ENCODE data around the gene REPS2. TPM values are rescaled to one million over a fixed set of nuclear protein-coding genes. Genes with fewer than 3 reads are reported as not detected.
A peak's percentile ranks its signal among the peaks of the same experiment; 100 is the strongest.

REPS2 gene
- total RNA-seq, 1 experiment from 2014 or later, result 4.5 TPM

DNA sequence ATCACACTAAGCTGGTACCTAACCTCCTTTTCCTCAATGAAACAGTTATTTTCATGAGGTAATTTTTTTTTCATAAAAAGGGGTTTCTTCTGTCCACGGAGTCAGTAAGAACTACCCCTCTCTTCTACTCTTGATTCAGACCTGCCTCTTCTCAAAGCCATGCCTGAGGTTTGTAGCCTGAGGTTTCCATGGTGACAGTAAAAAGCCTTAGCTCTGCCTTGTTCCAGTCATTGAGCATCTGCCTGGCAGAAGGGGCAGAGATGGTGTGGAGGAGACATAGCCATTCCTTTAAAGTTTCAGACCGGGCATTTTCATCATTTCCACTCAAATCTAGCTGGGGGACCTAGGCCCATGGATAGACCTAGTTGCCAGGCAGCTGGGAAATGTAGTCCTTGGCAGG is 135.5 kb downstream of the REPS2 start:
- no peak for ATAC-seq
- Histone ChIP-seq H3K27me3 (ENCODE audit: control insufficient read depth, insufficient read depth, low read length) (no peaks in the 10 kb centered on the region), H3K4me3 (ENCODE audit: low read depth in 2 of 2, low read length in 2 of 2) (no peak overlapping the region), H3K27ac (ENCODE audit: low read length) (no peak overlapping the region), H3K36me3 (ENCODE audit: control insufficient read depth, insufficient read depth, low read length) (no peaks in the 10 kb centered on the region), H3K9me3 (ENCODE audit: control insufficient read depth, insufficient read depth, low read depth, low read length) (no peaks in the 10 kb centered on the region), H3K4me1 (ENCODE audit: control insufficient read depth, insufficient read depth, low read length) (no peaks in the 10 kb centered on the region)
- BruUV-seq (replicated peaks), result no TSS peak
- CTCF ChIA-PET, result interaction anchor here (0.5 kb wide), 1 partner anchor 253 kb away, joined by 3 read pairs; no protein-coding TSS in a partner anchor
- no peak for DNase-seq (ENCODE audit: low read depth, low spot score)
- TF ChIP-seq CTCF (IDR thresholded peaks at IDR 0.05) (no peak), TCF7L2 (IDR thresholded peaks at IDR 0.05; ENCODE audit: low read depth, low read length) (no peak), SIN3A (IDR thresholded peaks at IDR 0.05; ENCODE audit: borderline replicate concordance, insufficient read depth, low read depth, low read length) (no peak), POLR2AphosphoS5 (IDR thresholded peaks at IDR 0.05; ENCODE audit: low read depth, low read length) (no peak)
- TF ChIP-seq, protein P1, sequence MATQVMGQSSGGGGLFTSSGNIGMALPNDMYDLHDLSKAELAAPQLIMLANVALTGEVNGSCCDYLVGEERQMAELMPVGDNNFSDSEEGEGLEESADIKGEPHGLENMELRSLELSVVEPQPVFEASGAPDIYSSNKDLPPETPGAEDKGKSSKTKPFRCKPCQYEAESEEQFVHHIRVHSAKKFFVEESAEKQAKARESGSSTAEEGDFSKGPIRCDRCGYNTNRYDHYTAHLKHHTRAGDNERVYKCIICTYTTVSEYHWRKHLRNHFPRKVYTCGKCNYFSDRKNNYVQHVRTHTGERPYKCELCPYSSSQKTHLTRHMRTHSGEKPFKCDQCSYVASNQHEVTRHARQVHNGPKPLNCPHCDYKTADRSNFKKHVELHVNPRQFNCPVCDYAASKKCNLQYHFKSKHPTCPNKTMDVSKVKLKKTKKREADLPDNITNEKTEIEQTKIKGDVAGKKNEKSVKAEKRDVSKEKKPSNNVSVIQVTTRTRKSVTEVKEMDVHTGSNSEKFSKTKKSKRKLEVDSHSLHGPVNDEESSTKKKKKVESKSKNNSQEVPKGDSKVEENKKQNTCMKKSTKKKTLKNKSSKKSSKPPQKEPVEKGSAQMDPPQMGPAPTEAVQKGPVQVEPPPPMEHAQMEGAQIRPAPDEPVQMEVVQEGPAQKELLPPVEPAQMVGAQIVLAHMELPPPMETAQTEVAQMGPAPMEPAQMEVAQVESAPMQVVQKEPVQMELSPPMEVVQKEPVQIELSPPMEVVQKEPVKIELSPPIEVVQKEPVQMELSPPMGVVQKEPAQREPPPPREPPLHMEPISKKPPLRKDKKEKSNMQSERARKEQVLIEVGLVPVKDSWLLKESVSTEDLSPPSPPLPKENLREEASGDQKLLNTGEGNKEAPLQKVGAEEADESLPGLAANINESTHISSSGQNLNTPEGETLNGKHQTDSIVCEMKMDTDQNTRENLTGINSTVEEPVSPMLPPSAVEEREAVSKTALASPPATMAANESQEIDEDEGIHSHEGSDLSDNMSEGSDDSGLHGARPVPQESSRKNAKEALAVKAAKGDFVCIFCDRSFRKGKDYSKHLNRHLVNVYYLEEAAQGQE (IDR thresholded peaks at IDR 0.05; ENCODE audit: insufficient read depth in 1 of 2, low read depth in 2 of 2, low read length in 1 of 2), result no peak
- in situ Hi-C loops (cut with HindIII; ENCODE audit: low pct_unique_long_range_greater_than_20kb, low sequenced_read_pairs) (no loop called here), intact Hi-C loops (cut with micrococcal nuclease; ENCODE audit: unreplicated experiment) (no loop called here)
- POLR2A ChIA-PET, result no interaction called here

DNA sequence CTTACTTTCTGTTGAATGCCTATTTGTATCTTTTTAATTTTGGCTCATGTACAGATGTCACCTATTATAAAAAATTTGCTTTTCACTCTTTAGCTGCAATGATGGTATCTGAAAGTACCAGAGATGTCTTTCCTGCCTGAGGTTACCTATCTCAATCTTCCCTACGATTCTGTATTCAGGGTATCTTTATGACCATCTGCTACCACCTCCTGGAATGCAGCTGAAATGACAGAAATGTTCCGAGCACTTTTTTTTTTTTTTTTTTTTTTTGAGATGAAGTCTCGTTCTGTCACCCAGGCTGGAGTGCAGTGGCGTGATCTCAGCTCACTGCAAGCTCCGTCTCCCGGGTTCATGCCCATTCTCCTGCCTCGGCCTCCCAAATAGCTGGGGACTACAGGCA is 136.4 kb downstream of the REPS2 start:
- ChIA-PET POLR2A (no interaction called here), CTCF (interaction anchor here (0.6 kb wide), 1 partner anchor 192 kb away, joined by 5 read pairs; no protein-coding TSS in a partner anchor)
- H3K4me3 ChIP-seq (ENCODE audit: low read depth in 2 of 2, low read length in 2 of 2), result no peak overlapping the region
- H3K4me1 ChIP-seq (ENCODE audit: control insufficient read depth, insufficient read depth, low read length), result no peaks in the 10 kb centered on the region
- no TSS peak for BruUV-seq (replicated peaks)
- no peaks in the 10 kb centered on the region for H3K9me3 ChIP-seq (ENCODE audit: control insufficient read depth, insufficient read depth, low read depth, low read length)
- ATAC-seq (no peak), DNase-seq (ENCODE audit: low read depth, low spot score) (no peak)
- intact Hi-C loops (cut with micrococcal nuclease; ENCODE audit: unreplicated experiment) (no loop called here), in situ Hi-C loops (cut with HindIII; ENCODE audit: low pct_unique_long_range_greater_than_20kb, low sequenced_read_pairs) (no loop called here)
- TF ChIP-seq TCF7L2 (IDR thresholded peaks at IDR 0.05; ENCODE audit: low read depth, low read length) (no peak), CTCF (IDR thresholded peaks at IDR 0.05) (peak; percentile 27; the same call in 1 of the 2 replicates)
- no peaks in the 10 kb centered on the region for H3K27me3 ChIP-seq (ENCODE audit: control insufficient read depth, insufficient read depth, low read length)
- H3K36me3 ChIP-seq (ENCODE audit: control insufficient read depth, insufficient read depth, low read length), result no peaks in the 10 kb centered on the region
- no peak overlapping the region for H3K27ac ChIP-seq (ENCODE audit: low read length)

Data from Panc1 (cell line).